Inferior parietal cortex (tissue), 1 donor: Measurements from ENCODE around the gene ZNF865.

Source experiments
- DNase-seq: peaks from one replicate; pipeline ENCODE4 v3.0.0-alpha.2; 2016; ENCODE audit errors: extremely low spot score

The ZNF865 gene

DNA sequence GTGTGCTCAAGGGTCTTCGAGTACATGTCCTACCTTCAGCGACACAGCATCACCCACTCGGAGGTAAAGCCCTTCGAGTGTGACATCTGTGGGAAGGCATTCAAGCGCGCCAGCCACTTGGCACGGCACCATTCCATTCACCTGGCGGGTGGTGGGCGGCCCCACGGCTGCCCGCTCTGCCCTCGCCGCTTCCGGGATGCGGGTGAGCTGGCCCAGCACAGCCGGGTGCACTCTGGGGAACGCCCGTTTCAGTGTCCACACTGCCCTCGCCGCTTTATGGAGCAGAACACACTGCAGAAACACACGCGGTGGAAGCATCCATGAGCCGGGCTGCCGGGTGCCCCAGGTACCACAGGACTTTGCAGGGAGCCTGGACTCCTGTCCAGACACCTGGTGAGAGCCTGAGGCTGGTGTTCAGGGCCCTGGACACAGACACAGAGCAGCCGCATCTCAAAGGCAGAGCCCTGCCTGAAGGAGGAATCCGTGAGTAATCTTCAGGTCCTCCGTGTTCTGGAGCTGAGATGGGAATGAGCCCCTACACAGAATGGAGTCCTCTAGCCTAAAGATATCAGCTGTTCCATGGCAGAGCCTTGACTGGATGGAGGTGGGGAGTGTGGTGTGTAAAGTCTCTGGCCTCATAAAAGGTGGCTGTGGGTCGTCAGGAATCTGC, 39.5 kb downstream of the ZNF865 start:
- DNase-seq = no peak

GRCh38 chr19:55645512-55645881, 40.0 kb downstream of the ZNF865 start:
- DNase-seq = no peak

DNA sequence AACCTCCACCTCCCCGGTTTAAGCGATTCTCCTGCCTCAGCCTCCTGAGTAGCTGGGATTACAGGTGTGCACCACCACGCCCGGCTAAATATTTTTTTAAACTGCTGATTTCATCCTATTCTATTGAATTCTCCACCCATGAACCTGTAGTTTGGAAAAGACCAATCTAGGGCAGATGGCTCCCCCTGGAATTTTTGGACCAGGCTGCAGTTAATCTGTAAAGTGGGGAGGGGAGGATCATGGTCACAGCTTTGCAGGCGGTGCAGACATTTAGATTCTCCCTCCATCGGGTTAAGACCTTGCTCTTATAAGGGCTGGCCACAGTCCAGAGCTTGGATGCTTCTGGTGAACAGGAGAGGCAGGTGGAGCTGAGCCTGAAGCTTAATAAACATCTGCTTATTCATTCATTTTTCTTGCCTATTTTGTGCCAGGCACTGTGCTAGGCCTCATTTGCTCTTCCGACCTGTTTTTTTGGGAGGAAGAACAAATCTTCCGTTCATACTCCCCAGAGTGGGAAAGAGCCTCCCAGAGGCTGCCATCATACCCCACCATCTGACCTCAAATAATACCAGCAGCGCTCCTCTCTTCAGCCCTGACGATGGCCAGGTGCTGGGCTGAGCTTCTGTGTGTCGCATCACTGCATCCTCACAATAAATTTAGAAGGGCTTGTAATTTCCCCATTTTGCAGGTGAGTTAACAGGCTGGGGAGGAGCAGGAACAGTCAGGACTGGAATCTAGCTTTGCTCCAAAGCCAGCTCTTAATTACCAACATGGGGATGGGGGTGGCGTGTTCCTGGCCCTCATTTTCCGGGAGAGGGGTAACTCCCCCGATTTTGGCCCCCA, 41.7 kb downstream of the ZNF865 start:
- no peak for DNase-seq

DNA sequence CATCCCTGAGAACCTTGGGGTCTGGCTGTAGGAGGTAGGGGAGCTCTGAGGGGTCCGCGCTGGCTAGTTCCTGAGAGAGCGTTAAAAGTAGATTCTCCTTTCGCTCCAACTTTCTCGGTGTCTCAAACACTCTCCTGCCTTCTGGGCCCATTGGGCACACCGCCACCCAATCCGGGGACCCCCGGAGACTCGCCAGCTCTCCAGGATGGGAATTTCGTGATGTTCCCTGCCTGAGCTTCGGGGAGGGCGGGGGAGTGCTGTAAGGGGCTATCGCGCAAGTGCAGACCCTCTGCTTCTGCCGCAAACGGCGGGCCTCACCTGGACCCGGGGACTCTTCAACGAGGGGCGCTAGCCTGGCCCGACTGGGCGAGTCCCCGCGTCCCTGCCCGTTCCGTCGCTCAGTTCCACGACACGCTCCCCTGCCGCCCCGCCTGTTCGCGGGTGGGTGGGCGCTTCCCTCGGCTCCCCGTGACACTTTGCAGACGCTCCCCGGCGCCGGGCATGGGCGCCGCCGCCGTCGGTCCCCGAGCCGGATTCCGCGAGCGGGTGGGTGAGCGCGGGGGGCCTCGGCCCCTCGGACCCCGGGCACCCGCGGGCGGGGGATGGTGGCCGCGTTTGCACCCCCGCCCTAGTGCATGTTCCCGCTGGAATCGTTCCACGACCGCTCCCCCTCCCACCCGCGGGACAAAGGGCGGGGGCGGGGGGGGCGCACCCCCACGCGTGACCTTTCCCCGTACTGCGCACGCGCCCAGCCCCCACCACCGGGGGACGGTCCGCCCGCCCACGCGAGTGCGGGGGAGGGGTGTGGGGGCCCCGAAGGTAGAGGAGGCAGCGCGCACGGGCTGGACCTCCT, 42.5 kb downstream of the ZNF865 start, which contains the start of gene CCDC106:
CCDC106 (plus strand) TSS at position 481 of the 853 bp plus-strand sequence. CDS start 835 bp downstream, outside the sequence.
- DNase-seq = peak; percentile 67

DNA sequence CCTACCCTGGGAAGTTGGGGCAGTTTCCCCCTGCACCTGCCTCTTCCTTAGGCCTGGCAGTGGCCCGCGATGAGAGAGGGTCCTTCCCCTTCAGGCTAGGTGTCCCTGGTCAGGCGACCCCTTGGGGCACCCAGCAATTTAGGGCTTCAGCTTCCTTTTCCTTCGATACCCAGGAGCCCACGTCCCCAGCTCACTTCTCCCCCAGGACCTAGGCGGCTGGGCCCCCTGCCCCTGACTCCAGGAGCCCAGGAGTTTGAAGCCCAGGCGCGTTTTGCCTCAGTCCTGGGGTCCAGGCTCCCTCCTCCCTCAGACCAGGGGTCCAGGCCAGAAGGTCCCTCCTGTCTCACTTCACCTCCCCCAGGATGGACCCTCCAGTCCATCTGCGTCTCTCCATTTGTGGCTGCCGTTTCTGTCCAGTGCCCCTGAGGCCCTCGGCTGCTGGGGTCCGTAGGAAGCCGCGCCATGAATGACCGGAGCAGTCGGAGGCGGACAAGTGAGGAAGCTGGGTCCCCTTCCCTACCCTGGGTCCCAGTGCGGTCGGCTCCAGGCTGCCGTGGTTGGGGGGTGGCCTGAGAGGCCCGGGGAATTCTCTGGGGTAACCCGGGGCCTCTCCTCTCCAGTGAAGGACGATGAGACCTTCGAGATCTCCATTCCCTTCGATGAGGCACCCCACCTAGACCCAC, 43.3 kb downstream of the ZNF865 start:
- DNase-seq = no peak

DNA sequence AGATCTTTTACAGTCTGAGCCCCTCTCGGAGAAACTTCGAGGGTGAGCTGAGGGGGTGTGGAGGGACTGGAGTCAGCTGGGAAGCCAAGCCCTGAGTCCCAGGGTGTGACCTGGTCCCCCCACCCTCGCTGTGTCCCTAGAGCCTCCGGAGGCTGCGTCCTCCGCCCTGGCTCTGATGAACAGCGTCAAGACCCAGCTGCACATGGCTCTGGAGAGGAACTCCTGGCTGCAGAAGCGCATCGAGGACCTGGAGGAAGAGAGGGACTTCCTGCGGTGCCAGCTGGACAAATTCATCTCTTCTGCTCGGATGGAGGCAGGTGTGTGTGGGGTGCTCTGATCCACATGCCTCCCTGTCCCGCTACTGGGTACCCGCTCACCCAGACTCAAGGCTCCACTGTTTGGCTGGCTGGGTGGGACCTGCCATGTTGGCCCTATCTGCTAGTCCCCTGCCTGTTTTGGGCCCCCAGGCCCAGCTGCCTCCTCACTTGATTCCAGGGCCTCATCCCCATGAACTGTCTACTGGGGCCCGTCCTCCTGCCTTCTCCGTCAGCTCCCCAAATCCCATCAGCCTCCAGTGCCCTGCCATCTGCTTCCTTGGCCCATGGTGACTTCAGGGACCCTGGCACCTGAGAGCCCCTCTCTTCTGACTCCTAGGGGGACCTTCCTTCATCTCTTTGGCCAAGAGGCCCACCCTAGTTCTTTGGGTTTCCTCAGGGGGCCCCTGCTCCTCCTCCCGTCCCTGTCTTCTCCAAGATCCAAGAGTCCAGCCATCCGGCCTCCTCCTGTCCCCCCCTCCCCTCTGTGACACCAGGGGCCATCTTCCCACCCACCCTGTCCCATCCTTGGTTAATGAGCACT, 44.0 kb downstream of the ZNF865 start:
- DNase-seq = no peak

- DNase-seq = no peak
Measured at GRCh38 chr19:55650126-55650557, 44.7 kb downstream of the ZNF865 start.

DNA sequence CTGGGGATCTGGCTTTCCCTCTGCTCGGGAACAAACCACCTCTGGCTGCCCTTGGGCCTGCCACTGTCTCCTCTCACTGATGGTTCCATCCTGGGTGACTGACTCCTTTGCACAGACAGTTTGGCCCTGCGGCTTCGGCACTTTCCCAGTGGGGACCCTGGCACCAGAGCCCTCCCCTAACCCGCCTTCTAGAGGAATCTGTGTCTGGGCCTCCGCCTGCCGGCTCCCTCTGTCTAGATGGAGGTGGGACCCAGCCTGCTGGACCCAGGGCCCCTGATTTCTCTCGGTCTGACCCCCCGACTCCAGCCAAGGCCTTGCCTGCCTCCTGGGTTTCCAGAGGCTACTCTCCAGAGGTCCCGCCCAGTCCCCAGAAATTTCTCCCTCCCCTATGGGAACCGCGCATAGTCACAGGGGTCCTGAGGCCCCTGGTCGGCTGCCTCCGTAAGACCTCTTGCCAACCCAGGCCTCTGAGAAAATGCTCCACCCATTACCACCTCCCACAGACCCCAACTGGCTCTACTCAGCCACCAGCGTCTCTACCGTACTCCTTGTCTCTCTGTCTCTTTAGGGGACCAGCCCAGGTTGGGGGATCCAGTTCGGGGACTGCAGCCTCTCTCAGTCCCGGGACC, 45.3 kb downstream of the ZNF865 start:
- DNase-seq = no peak

- no peak for DNase-seq
Measured at GRCh38 chr19:55651236-55651635, 45.8 kb downstream of the ZNF865 start.

- no peak for DNase-seq
Measured at GRCh38 chr19:55652311-55653128, 47.1 kb downstream of the ZNF865 start.

- peak; percentile 99 for DNase-seq
Measured at GRCh38 chr19:55653651-55654322, 48.3 kb downstream of the ZNF865 start.

- peak; percentile 99 for DNase-seq
Measured at GRCh38 chr19:55654323-55654867, 48.9 kb downstream of the ZNF865 start.

- DNase-seq = peak; percentile 90
Measured at GRCh38 chr19:55654868-55655647, 49.6 kb downstream of the ZNF865 start, which contains the start of gene U2AF2. U2AF2 (plus strand) TSS chr19:55655035; CDS start chr19:55655105, 70 bp downstream.

GRCh38 chr19:55655648-55656040, 50.2 kb downstream of the ZNF865 start:
- no peak for DNase-seq

DNA sequence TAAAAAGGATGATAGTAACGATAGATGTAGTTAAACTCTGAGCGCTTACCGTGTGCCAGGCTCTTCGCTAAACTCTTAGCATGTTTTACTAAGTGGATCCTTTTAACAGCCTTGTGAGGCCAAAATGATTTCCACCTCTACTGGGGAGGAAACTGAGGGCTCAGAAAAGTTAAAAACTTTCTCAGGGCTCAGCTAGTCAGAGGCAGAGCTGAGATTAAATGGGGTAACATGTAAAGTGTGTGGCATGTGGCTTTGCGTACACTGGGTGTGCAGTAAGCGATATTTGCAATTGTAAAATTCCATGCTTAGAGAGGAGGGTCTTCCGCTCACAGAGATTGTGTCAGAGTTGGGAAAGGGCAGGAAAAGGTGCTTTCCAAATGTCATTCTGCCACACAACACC, 51.1 kb downstream of the ZNF865 start:
- no peak for DNase-seq

DNA sequence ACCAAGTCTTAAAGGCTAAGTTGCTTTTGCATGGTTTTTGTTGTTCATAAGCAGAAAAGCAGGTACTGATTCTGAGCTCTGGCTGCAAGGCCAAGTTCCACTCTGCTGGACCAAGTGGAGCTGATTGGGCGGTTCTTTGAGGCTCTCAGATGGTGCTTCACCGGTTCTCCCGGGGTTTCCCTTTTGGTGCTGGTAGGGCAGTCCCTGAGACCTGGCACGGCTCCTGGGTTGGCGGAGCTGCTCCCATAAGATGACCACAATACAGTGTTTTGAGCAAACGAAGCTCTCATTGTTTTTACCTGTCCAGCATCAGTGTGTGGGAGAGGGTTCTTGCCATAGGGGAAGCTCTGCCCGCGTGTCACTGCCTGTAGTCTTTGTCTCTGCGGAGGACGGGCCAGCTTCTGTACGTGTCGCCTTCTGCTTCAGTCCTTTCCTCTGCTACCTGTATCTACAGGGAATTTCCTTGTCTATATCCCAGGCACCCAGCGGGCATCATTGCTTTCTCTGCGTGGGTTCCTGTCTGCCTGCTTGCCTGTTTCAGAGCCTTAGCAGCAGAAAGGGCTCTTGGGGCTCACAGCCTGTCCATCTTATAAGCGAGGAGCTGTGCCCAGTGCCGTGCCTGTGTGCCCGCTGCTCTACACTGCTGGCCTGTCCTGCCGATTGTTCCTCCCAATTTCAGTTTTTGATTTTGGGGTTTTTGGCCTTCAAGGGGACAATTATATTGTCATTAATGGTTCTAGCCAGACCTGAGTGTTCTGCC, 51.7 kb downstream of the ZNF865 start:
- DNase-seq = no peak
